Stimulated activated CD4-positive, alpha-beta T cell treated with anti-CD3 and anti-CD28 coated beads, Interleukin-2, amount 100 ng/mL, for 24 hours (primary cell): Measurements from ENCODE around the gene ALKBH6.
"Not testable (repeated sequence)": the region's sequence is repeated elsewhere in the genome, so short reads cannot be mapped to it uniquely, and the experiment has no call there.

Source experiments
- DNase-seq, 2 donors: peaks; one replicate each; pipeline ENCODE4 v3.0.0-alpha.2; 2020

ALKBH6 gene

DNA sequence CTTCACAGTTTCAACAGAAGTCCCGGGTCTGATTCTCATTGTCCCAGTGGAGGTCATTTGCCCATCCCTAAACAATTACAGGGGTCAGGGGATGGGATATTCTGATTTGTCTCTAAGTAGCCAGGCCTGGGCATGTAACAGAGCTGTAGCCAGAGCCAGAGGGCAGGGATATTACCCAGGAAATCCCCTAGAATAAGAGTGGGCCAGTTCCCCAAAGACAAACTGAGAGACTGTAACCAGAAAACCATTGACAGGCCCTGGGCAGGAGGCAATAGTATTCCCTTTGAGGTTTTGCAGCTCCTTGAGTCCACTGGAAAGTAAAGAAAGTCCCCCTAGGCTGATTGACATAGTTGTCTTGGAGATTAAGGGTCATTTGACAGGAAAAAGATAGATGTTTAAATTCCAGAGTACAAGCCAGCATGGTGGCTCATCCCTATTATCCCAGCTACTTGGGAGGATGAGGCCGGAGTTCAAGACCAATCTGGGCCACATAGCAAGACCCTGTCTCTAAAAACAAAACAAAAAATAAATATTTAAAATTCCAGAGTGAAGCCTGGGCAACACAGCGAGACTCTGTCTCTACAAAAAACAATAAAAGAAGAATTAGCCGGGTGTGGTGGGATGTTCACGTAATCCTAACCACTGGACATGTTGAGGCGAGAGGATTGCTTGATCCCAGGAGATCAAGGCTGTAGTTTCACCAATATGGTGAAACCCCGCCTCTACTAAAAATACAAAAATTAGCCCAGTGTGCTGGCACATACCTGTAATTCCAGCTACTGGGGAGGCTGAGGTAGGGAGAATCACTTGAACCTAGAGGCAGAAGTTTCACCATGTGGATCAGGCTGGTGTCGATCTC is 20.9 kb downstream of the ALKBH6 start:
- no peak for DNase-seq

DNA sequence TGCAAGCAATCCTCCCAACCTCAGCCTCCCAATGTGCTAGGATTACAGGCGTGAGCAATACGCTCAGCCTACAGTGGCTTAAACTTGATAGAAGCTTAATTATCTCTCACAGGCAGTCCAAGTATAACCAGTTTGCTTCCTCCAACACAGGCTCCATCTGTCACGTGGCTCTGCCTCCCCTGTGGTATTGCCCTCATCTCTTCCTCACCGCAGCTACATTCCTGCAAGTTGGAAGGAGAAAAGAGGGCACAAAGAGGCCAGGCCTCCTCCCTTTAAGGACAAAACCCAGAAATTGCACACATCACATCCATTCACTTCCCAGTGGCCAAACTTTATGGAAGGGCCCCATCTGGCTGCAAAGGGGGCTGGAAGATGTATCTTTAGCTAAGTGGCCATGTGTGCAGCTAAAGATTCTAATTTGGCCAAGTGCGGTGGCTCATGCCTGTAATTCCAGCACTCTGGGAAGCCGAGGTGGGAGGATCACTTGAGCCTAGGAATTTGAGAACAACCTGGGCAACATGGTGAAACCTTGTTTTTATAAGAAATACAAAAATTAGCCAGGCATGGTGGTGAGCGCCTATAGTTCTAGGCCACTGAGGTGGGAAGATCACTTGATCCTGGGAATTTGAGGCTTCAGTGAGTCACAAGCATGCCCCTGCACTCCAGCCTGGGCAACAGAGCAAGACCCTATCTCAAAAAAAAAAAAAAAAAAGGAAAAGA is 22.1 kb downstream of the ALKBH6 start:
- no peak for DNase-seq

DNA sequence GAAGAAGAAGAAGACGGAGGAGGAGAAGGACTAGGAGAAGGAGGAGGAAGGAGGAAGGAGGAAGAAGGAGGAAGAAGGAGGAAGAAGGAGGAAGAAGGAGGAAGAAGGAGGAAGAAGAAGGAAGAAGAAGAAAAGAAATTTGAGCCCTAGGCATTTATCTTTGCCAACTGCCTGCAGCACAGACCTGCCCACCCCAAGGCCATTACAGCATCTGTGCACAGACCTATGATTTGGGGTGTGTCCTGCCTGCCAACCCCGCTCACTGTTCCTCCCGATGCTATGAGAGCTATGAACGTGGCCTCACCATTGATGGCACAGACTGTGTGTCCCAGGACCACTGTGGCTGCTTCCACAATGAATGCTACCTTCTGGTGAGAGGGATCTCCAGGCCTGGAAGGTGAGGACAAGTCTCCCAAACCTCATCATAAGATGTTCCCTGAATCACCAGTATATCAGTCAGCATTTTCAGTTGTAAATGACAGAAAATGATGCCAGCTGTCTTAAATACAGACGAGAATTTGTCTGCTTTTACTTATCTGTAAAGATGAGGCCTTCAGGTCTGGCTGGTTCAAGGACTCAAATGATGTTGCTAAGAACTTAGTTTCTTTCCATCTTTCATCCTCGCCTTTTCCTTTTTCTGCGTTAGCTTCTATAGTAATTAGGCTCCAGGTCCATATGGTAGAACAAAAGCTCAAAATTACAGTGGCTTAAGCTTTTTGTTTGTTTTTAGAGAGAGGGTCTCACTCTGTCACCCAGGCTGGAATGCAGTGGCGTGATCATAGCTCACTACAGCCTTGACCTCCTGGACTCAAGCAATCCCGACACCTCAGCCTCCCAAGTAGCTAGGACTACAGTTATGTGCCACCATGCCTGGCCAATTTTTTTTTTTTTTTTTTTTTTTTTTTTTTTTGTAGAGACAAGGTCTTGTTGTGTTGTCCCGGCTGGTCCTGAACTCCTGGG is 23.0 kb downstream of the ALKBH6 start:
- DNase-seq = no peak

DNA sequence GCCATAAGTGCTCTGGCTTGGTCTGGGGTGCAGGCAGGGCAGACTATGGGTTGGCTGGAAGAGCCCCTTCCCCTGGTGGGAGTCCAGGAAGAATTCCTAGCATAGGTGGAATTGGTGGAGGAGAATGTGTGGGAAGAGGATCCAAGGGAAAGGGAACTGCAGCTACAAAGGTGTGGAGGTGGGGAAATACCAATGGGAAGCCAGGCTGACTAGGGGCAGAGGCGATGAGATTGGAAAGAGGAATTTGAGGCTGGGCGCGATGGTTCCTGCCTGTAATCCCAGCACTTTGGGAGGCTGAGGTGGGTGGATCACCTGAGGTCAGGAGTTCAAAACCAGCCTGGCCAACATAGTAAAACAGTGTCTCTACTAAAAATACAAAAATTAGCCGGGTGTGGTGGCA is 23.9 kb downstream of the ALKBH6 start:
- DNase-seq = no peak

DNA sequence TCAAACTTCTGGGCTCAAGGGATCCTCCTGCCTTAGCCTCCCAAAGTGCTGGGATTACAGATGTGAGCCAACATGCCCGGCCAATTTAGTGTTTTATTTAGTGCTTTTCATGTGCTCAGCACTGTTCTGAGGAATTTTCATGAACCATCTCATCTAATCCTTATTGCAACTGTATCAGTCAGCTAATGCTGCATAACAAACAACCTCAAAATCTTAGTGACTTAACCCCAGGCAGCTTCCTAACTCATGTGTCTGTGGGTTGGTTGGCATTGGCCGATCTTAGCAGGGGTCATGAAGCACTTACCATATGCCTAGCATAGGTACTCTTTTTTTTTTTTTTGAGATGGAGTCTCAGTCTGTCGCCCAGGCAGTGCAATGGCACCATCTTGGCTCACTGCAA is 25.2 kb downstream of the ALKBH6 start:
- no peak for DNase-seq

DNA sequence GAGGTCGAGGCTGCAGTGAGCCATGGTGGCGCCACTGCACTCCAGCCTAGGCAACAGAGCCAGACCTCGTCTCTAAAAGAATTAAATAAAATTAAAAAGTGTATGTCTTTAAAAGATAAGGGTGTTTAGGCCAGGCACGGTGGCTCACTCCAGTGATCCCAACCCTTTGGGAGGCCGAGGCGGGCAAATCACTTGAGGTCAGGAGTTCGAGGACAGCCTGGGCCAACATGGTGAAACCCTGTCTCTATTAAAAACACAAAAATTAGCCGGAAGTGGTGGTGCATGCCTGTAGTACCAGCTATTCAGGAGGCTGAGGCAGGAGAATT is 26.5 kb downstream of the ALKBH6 start:
- DNase-seq = no peak

DNA sequence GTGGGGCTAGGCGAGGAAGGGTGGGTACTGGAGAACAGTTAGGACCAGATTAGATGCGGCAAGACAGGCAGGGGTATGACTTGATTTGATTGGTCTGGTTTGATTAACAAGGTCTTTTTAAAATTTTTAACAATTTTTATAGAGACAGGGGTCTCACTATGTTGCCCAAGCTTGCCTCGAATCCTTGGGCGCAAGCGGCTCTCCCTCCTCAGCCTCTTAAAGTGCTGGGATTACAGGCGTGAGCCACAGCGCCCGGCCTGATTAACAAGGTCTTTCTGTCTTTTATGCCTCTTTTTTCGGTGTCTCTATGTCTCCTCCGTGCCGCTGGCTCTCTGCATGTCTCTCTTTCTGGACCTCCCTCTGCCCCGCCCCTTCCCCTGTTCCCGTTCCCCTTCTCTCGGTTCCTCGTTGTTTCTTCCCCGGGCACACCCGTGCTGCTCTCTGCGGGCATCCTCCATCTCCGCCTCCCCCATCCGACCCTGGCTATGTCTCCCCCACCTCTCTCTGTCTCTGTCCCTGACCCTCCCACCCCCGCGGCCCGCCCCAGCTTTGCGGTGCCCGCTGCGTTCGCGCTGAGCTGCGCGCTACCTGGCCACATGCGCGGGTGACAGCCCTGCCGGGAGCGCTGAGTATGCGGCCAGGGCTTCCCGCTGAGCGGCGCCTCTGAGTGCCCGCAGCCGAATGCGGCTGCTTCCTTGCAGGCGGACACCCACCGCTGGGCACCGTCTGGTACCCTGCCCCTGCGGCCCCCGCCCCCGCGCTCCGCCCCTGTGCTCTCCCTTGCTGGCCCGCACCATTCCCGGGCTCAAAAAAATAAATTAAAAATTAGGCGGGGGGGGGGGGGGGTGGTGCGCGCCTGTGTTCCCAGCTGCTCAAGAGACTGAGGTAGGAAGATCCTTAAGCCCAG is 27.1 kb downstream of the ALKBH6 start:
- DNase-seq = peak; percentile 28 to 48

DNA sequence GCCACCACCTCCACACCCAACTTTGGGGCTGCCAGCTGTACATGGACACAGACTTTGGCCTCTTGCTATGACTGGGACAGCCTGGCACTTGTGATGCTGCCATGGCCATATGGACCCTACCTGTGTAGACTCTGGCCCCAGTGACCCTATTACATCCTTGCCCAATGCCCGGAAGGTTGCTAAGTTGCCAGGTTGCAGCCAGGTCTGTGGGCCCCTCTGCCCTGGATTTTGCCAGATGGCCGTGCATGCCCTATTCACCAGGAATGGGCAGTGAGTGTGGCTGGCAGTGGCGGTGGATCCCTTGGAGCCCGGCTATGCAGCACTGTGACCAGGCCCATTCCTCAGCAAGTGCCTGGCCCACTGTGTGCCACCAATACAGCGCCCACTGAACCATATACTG is 27.9 kb downstream of the ALKBH6 start:
- no peak for DNase-seq

DNA sequence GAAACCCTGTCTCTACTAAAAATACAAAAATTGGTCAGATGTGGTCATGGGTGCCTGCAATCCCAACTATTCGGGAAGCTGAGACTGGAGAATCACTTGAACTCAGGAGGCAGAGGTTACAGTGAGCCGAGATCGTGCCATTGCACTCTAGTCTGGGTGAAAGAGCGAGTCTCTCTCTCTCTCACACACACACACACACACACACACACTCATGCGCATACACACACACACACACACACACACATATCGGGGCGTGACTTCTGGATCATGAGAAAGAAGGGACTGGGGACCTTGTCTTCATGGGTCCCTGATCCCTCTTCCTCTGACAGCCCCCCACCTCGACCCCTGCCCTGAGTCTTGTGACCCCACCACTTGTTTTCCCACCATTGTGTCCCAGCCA is 30.8 kb downstream of the ALKBH6 start:
- DNase-seq = no peak

DNA sequence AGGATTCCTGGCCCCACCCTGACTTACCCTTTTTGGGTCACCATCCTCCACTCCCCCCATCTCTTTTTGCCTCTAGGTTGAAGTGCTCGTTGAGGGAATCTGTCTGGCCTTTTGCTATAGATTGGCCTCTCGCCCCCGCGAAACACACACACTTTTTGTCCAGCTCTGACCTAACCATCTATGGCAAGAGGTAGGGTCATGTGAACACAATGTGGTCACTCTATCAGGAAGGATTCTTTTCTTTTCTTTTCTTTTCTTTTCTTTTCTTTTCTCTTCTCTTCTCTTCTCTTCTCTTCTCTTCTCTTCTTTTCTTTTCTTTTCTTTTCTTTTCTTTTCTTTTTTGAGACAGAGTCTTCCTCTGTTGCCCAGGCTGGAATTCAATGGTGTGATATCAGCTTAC is 33.0 kb downstream of the ALKBH6 start:
- not testable (repeated sequence) for DNase-seq

DNA sequence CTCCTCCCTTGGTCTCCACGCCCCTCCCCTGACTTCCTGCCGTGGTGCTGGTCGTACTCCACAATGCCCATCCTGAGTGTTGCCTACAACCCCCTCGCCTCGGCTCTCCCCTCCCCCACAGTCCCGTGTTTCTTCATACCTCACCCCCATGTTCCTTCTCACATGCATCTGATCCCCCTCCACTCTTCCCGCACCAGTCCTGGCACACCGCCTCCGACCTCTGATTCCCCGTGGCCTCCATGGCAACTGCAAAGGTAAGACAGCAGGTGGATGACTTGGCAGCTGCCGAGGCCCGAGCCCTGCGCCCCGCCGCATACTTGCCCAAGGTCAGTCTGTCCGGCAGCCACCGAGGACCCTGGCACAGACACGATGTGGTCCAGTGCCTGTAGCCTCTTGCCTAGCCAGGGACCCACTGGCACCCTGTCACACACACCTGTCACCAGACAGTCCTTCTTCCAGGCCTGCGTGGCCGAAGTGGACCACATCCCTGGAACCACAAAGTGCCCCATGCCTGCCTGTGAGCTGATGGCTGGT is 35.1 kb downstream of the ALKBH6 start:
- no peak for DNase-seq

DNA sequence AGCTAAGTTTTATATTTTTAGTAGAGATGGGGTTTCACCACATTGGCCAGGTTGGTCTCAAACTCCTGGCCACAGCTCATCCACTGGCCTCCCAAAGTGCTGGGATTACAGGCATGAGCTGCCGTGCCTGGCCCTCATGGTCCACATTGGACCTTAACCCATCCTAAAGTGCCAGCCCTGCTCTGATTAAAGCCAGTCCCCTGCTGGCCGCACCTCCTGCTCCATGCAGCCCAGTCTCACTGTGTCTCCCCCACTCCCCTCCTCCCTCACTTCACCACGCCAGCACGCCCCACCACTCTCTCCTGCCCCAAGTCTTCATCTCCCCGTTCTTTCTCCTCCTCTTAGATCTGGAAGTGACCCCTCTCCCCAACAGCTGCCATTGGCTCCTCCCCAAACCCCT is 35.7 kb downstream of the ALKBH6 start:
- no peak for DNase-seq

DNA sequence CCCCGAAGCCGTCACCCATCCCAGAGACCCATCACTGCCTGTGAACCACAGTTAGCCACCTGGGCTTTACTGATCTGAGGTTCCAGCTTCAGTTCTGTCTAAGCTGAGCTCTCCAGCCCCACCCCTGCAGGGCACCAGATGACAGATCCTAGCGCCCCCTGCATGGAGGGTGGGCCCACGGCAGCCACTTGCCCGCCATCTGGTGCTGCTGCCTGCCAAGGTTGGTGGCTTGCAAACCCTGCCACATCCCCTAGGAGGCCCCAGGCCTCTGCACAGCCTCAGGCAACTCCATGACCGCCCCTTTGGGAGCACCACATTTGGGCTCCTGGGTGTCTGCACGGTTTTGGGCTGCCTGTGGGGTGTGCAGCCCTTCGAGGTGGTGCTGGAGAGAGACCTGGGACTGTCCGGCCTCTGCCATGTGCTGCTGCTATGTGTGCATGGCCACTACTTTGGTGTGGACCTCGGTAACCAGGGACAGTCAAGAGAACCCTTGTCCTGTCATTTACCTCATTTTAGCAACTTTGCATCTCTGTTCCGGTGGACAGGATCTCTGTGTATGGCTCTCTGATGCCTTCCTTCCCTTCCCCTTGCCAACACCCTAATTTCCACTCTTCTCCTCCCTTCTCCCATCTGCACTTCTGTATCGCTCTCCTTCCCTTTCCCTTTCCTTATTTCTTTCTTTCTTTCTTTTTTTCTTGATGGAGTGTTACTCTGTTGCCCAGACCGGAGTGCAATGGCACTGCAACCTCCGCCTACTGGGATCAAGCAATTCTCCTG is 36.4 kb downstream of the ALKBH6 start:
- DNase-seq = peak in 1 of 2 donors; percentile 35

DNA sequence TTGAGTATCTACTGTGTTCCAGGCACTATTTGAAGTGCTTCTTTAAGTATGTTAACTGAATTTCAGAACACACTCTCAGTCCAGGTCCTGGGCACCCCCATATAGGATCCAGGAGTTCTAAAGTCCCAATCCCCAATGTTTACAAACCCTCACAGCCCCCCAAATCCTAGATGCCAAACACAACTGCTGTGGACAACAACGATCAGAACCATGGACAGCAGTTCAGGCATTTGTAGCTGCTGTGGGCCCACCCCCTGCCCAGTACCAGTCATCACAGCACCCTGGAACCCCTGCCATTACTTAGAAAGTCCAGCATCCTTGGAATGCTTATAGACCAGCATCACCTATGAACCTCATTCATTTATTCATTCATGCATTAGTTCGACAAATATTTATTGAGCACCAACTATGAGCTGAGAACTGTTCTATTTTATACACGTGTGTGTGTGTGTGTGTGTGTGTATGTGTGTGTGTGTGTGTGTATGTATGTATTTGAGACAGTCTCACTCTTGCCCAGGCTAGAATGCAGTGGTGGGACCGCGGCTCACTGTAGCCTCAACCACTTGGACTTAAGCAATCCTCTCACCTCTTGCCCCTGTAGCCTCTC is 38.3 kb downstream of the ALKBH6 start:
- no peak for DNase-seq

DNA sequence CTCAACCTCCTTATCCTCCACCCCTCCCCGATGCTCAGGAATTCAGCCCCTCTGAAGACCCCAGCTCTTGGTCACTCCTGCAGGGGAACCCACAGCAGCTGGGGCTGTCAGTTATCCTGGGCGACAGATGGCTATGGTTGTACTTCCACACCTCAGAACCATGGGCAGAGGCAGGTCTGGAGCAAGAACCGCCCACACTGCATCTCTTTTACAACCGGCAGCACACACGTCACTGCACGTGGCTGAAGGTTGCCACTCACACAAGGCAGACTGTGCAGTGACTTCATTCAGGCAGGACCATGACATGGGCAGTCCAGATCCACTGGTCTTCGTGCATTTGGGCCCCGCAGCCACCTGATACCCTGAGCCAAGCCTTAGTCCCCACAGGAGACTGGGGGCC is 40.5 kb downstream of the ALKBH6 start:
- DNase-seq = no peak

DNA sequence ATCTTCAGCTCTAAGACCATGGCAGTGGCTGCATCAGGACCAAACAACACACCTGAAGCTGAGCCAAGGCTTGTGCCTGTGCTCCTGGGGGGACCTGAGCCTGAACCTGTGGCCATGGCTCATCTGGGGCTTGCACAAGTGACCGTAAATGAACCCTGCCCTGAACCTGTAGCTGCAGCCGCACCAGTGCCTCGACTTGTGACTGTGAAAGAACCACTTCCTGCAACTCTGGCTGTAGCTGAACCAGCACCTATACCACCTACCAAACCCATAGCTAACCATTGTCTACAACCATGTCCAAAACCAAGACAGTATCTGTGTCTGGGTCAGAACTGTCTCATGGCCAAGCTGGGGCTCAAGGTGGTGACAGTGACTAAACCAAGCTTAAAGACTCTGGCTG is 47.2 kb downstream of the ALKBH6 start:
- DNase-seq = no peak

DNA sequence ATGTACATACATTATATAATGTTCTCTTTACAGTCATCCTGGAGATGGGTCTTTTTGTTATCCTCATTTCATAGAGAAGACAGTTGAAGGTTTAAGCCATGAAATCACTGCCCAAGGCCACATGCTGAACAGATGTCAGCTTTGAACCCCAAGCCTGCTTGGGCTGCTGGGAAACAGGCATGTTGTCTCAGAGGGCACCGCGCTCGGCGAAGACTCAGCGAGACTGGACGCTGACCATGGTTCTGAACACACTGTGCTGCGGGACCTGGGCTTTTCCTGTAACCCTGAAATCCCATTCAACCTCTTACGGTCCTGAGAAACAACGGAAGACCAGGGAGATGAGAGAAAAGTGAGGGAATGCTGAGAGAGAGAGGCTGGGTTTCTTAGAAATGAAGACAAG is 50.5 kb downstream of the ALKBH6 start:
- DNase-seq = peak in 1 of 2 donors; percentile 55

DNA sequence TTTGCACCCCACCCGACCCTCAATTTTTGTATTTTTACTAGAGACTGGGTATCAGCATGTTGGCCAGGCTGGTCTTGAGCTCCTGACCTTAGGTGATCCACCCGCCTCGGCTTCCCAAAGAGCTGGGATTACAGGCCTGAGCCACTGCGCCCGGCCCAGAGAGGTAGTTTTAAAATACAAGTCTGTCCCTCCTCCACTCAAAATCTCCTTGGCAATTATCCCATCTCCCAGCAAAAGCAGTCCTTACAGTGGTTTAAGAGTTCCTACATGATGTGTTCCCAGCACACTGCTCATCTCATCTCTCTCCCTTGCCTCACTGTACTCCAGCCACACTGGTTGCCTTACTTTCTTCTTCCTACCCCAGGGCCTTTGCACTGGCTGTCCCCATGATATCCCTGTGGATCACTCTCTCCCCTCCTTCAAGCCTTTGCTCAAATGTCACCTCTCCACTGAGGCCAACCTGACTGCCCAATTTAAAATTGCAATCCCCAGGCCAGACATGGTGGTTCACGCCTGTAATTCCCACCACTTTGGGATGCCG is 53.5 kb downstream of the ALKBH6 start:
- DNase-seq = no peak

DNA sequence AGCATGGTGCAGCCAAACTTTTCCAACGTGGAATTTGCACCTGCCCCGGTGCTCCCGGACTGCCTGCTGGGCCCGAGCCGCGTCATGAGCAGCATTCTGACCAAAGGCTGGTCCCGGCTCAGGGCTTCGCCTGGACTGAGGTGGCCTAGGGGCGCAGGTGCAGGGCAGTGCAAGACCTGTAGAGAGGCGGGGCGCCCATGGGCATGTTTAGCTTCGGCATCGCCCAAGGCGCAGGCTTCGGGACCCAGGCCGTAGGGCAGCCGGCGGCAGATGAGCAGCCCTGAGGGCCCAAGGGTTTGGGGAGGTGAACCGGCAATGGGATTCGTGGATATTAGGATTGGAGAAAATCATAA is 54.1 kb downstream of the ALKBH6 start:
- DNase-seq = no peak
